ENCODE data around the gene TCF7L2.

TCF7L2 gene

GRCh38 chr10:113025487-113025886, 75.4 kb downstream of the TCF7L2 start:
- no peak for DNase-seq

GRCh38 chr10:113026679-113027078, 76.6 kb downstream of the TCF7L2 start:
- DNase-seq, result peak; percentile 94

GRCh38 chr10:113027230-113027573, 77.2 kb downstream of the TCF7L2 start:
- no peak for DNase-seq

GRCh38 chr10:113027574-113028455, 77.8 kb downstream of the TCF7L2 start:
- peak; percentile 44 for DNase-seq

- no peak for DNase-seq
Observed at GRCh38 chr10:113028456-113029440, 78.7 kb downstream of the TCF7L2 start.

- peak; percentile 63 for DNase-seq
Observed at GRCh38 chr10:113030453-113030852, 80.4 kb downstream of the TCF7L2 start.

- no peak for DNase-seq
Observed at GRCh38 chr10:113031147-113031546, 81.1 kb downstream of the TCF7L2 start.

GRCh38 chr10:113033991-113034390, 83.9 kb downstream of the TCF7L2 start:
- DNase-seq, result no peak

GRCh38 chr10:113035732-113036312, 85.8 kb downstream of the TCF7L2 start:
- no peak for DNase-seq

GRCh38 chr10:113036619-113037018, 86.6 kb downstream of the TCF7L2 start:
- no peak for DNase-seq

GRCh38 chr10:113037218-113037617, 87.2 kb downstream of the TCF7L2 start:
- peak; percentile 46 for DNase-seq

GRCh38 chr10:113038183-113038582, 88.1 kb downstream of the TCF7L2 start:
- no peak for DNase-seq

- DNase-seq, result no peak
Observed at GRCh38 chr10:113038985-113039384, 88.9 kb downstream of the TCF7L2 start.

GRCh38 chr10:113041324-113041723, 91.3 kb downstream of the TCF7L2 start:
- DNase-seq, result no peak

- DNase-seq, result no peak
Observed at GRCh38 chr10:113041841-113042750, 92.0 kb downstream of the TCF7L2 start.

- no peak for DNase-seq
Observed at GRCh38 chr10:113042868-113043267, 92.8 kb downstream of the TCF7L2 start.

GRCh38 chr10:113044016-113044755, 94.1 kb downstream of the TCF7L2 start:
- no peak for DNase-seq

GRCh38 chr10:113045147-113046055, 95.4 kb downstream of the TCF7L2 start:
- DNase-seq, result peak; percentile 90

GRCh38 chr10:113047151-113047550, 97.1 kb downstream of the TCF7L2 start:
- DNase-seq, result no peak

- no peak for DNase-seq
Observed at GRCh38 chr10:113047605-113047962, 97.5 kb downstream of the TCF7L2 start.

Measured in fibroblast of skin of right biceps (primary cell).